Astrocyte (in vitro differentiated cells and primary cell): ENCODE measurements around the gene RFPL1. TPM values are rescaled to one million over a fixed set of nuclear protein-coding genes. Genes with fewer than 3 reads are reported as not detected.
"Not testable (repeated sequence)": the region's sequence is repeated elsewhere in the genome, so short reads cannot be mapped to it uniquely, and the experiment has no call there.

Source experiments
- DNase-seq: peaks from one replicate; pipeline ENCODE4 v3.0.0-alpha.2; 2010; ENCODE audit warnings: low read depth
- FAIRE-seq: peaks from 2 replicates; lab custom pipeline; 2011; peaks lifted over from hg19 to GRCh38; lab: Jason Lieb, UNC
- H2AFZ ChIP-seq: 2 replicates; pipeline ENCODE4 v1.6.0; 2012; ENCODE audit warnings: low read depth, low read length, inconsistent platforms
- H3K27ac ChIP-seq: 2 replicates; pipeline ENCODE4 v1.5.1; 2011; ENCODE audit warnings: low read depth, low read length, inconsistent platforms
- H3K27me3 ChIP-seq: 2 replicates; pipeline ENCODE4 v1.6.0; 2011; ENCODE audit warnings: low read length, inconsistent platforms; ENCODE audit not compliant: insufficient read depth
- H3K36me3 ChIP-seq: 2 replicates; pipeline ENCODE4 v1.5.1; 2011; ENCODE audit warnings: low read length, inconsistent platforms; ENCODE audit not compliant: insufficient read depth
- H3K4me1 ChIP-seq: 2 replicates; pipeline ENCODE4 v1.5.1; 2011; ENCODE audit warnings: low read length, inconsistent platforms; ENCODE audit not compliant: insufficient read depth
- H3K4me2 ChIP-seq: 2 replicates; pipeline ENCODE4 v1.6.0; 2012; ENCODE audit warnings: low read length, inconsistent platforms
- H3K4me3 ChIP-seq: 2 replicates; pipeline ENCODE4 v1.5.1; 2011; ENCODE audit warnings: low read depth, mild to moderate bottlenecking, low read length, inconsistent platforms; ENCODE audit not compliant: insufficient read depth
- H3K79me2 ChIP-seq: 2 replicates; pipeline ENCODE4 v1.6.0; 2012; ENCODE audit warnings: mild to moderate bottlenecking, low read length, inconsistent platforms; ENCODE audit not compliant: insufficient read depth
- H3K9ac ChIP-seq: 2 replicates; pipeline ENCODE4 v1.6.0; 2012; ENCODE audit warnings: mild to moderate bottlenecking, low read length, inconsistent platforms
- H3K9me3 ChIP-seq: 2 replicates; pipeline ENCODE4 v1.5.1; 2012; ENCODE audit warnings: low read depth, mild to moderate bottlenecking, low read length, inconsistent platforms; ENCODE audit not compliant: insufficient read depth
- H4K20me1 ChIP-seq: 2 replicates; pipeline ENCODE4 v1.6.0; 2012; ENCODE audit warnings: low read length, inconsistent platforms; ENCODE audit not compliant: insufficient read depth
- H3K27ac Mint-ChIP-seq: one replicate; pipeline ENCODE4 v1.8.0; 2021; ENCODE audit warnings: mild to moderate bottlenecking, mixed read lengths; ENCODE audit not compliant: unreplicated experiment
- H3K27me3 Mint-ChIP-seq: one replicate; pipeline ENCODE4 v1.8.0; 2021; ENCODE audit warnings: low read depth, mixed read lengths; ENCODE audit not compliant: unreplicated experiment
- H3K36me3 Mint-ChIP-seq: one replicate; pipeline ENCODE4 v1.8.0; 2021; ENCODE audit warnings: low read depth, mixed read lengths; ENCODE audit not compliant: unreplicated experiment
- H3K4me1 Mint-ChIP-seq: one replicate; pipeline ENCODE4 v1.8.0; 2021; ENCODE audit warnings: low read depth, mixed read lengths; ENCODE audit not compliant: unreplicated experiment
- H3K4me3 Mint-ChIP-seq: one replicate; pipeline ENCODE4 v1.8.0; 2021; ENCODE audit warnings: mild to moderate bottlenecking, moderate library complexity, mixed read lengths; ENCODE audit not compliant: unreplicated experiment
- H3K9me3 Mint-ChIP-seq: one replicate; pipeline ENCODE4 v1.8.0; 2021; ENCODE audit warnings: mild to moderate bottlenecking, mixed read lengths; ENCODE audit not compliant: unreplicated experiment
- EZH2 ChIP-seq: IDR thresholded peaks from 2 replicates; pipeline ENCODE4 v1.6.1; 2012; ENCODE audit warnings: mild to moderate bottlenecking, low read length, inconsistent platforms; ENCODE audit not compliant: insufficient read depth
- total RNA-seq: library from RNA; stranded (reverse); gene quantifications from 2 replicates; pipeline ENCODE4 v1.2.1, GENCODE V29; 2021
- TF ChIP-seq, protein P1 (sequence below): IDR thresholded peaks from 2 replicates; pipeline ENCODE4 v1.5.1; 2011; ENCODE audit warnings: low read depth, mild to moderate bottlenecking, inconsistent platforms, low read length, moderate library complexity; ENCODE audit not compliant: insufficient read depth

RFPL1 gene
- total RNA-seq, 1 donor from 2014 or later: not detected

DNA sequence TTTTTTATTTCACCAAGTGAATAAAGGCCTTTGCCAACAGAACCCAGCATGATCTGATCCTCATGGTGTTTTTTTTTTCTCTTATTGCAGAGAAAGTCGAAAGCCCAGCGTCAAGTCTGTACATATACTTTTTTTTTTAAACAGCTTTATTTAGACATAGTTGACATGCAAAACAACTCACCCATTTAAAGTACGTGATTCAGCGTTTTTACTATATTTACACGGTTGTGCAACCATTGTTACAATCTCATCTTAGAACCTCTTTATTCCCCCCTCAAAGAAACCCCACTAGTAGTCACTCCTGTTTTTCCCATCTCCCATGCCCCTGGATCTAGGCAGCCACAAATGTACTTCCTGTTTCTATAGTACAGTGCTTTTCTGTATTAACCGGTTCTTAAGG is 29.4 kb upstream of the RFPL1 start:
- Histone ChIP-seq H3K27me3 (peaks cover 5% of the 10 kb centered on the region), H3K9ac (no peak overlapping the region), H3K4me1 (no peaks in the 10 kb centered on the region), H3K4me3 (no peak overlapping the region), H3K79me2 (no peaks in the 10 kb centered on the region), H2AFZ (no peak overlapping the region), H3K9me3 (no peaks in the 10 kb centered on the region), H3K4me2 (no peak overlapping the region), H4K20me1 (no peaks in the 10 kb centered on the region), H3K36me3 (no peaks in the 10 kb centered on the region), H3K27ac (no peak overlapping the region)
- no peak overlapping the region for H3K27ac Mint-ChIP-seq
- H3K36me3 Mint-ChIP-seq: no peaks in the 10 kb centered on the region
- TF ChIP-seq, protein P1, sequence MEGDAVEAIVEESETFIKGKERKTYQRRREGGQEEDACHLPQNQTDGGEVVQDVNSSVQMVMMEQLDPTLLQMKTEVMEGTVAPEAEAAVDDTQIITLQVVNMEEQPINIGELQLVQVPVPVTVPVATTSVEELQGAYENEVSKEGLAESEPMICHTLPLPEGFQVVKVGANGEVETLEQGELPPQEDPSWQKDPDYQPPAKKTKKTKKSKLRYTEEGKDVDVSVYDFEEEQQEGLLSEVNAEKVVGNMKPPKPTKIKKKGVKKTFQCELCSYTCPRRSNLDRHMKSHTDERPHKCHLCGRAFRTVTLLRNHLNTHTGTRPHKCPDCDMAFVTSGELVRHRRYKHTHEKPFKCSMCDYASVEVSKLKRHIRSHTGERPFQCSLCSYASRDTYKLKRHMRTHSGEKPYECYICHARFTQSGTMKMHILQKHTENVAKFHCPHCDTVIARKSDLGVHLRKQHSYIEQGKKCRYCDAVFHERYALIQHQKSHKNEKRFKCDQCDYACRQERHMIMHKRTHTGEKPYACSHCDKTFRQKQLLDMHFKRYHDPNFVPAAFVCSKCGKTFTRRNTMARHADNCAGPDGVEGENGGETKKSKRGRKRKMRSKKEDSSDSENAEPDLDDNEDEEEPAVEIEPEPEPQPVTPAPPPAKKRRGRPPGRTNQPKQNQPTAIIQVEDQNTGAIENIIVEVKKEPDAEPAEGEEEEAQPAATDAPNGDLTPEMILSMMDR: no peak
- TF ChIP-seq EZH2: no peak
- H3K4me3 Mint-ChIP-seq: no peak overlapping the region
- H3K9me3 Mint-ChIP-seq: no peaks in the 10 kb centered on the region
- H3K4me1 Mint-ChIP-seq: peaks cover 2% of the 10 kb centered on the region
- DNase-seq (no peak), FAIRE-seq (no peak)
- peaks cover 9% of the 10 kb centered on the region for H3K27me3 Mint-ChIP-seq

GRCh38 chr22:29411569-29412211 is 26.7 kb upstream of the RFPL1 start:
- not testable (repeated sequence) for H3K27me3 Mint-ChIP-seq, H4K20me1 ChIP-seq, DNase-seq, H3K79me2 ChIP-seq, H3K4me1 ChIP-seq, H3K4me2 ChIP-seq, H2AFZ ChIP-seq, H3K27me3 ChIP-seq, H3K9ac ChIP-seq, H3K4me3 Mint-ChIP-seq, FAIRE-seq, H3K36me3 ChIP-seq, H3K9me3 ChIP-seq, H3K9me3 Mint-ChIP-seq, H3K36me3 Mint-ChIP-seq, H3K27ac ChIP-seq, H3K4me3 ChIP-seq, H3K27ac Mint-ChIP-seq
- peaks cover 21% of the 10 kb centered on the region for H3K4me1 Mint-ChIP-seq

- not testable (repeated sequence) for H3K36me3 Mint-ChIP-seq
These were observed 25.6 kb upstream of the RFPL1 start for GRCh38 chr22:29412772-29413171.

DNA sequence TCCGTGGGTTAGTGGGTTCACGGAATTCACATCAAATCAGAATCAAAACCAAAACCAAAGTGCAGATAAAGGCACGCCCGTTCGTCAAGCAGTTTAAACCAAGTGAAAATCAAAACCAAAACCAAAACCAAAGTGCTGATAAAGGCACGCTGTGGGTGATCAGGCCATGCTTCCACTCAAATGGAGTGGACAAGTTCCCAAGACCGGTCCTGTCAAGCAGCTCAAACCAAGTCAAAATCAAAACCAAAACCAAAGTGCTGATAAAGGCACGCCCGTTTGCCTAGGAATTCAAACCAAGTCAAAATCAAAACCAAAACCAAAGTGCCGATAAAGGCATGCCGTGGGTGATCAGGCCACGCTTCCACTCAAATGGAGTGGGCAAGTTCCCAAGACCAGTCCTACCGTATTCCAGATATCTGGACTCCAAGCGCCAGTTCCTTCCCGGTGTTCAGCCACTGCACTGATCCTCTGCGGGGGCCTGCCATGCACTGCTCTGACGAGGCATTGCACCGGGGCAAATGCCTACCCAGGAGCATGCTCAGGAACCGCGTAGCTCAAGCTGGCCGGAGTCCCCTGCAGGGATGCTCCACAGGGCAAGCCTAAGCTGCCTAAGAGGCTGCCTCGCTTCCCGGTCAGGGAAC is 23.3 kb upstream of the RFPL1 start:
- not testable (repeated sequence) for H3K36me3 Mint-ChIP-seq, H3K9me3 ChIP-seq, H3K27me3 ChIP-seq, H3K36me3 ChIP-seq, H3K27ac ChIP-seq, H4K20me1 ChIP-seq, H3K4me3 Mint-ChIP-seq, H3K9me3 Mint-ChIP-seq, H3K9ac ChIP-seq, FAIRE-seq, DNase-seq, H3K79me2 ChIP-seq, H3K4me1 ChIP-seq, H2AFZ ChIP-seq, H3K27me3 Mint-ChIP-seq, H3K4me3 ChIP-seq
- Mint-ChIP-seq H3K4me1 (peaks cover 26% of the 10 kb centered on the region), H3K27ac (peak overlapping the region; percentile 96)
- peak overlapping the region; percentile 30 for H3K4me2 ChIP-seq

More at GRCh38 chr22:29412772-29413171, 25.6 kb upstream of the RFPL1 start:
- not testable (repeated sequence) for H3K79me2 ChIP-seq, H3K36me3 ChIP-seq, H3K27ac Mint-ChIP-seq, DNase-seq, H3K27ac ChIP-seq, H3K4me2 ChIP-seq, H3K9me3 Mint-ChIP-seq, FAIRE-seq, H3K4me3 Mint-ChIP-seq, H3K27me3 Mint-ChIP-seq, H3K27me3 ChIP-seq, H4K20me1 ChIP-seq, H3K4me3 ChIP-seq, H3K4me1 ChIP-seq, H3K9ac ChIP-seq, H2AFZ ChIP-seq, H3K9me3 ChIP-seq
- peaks cover 26% of the 10 kb centered on the region for H3K4me1 Mint-ChIP-seq

- not testable (repeated sequence) for H3K79me2 ChIP-seq, H3K9me3 Mint-ChIP-seq, H4K20me1 ChIP-seq, H3K4me3 ChIP-seq, H3K4me3 Mint-ChIP-seq, H3K27ac Mint-ChIP-seq, FAIRE-seq, H3K4me2 ChIP-seq, H3K36me3 ChIP-seq, DNase-seq, H3K9me3 ChIP-seq, H3K36me3 Mint-ChIP-seq, H3K27me3 ChIP-seq, H2AFZ ChIP-seq, H3K27ac ChIP-seq, H3K27me3 Mint-ChIP-seq, H3K9ac ChIP-seq, H3K4me1 ChIP-seq
- peaks cover 26% of the 10 kb centered on the region for H3K4me1 Mint-ChIP-seq
These were observed 19.7 kb upstream of the RFPL1 start for GRCh38 chr22:29418704-29419103.
